ENCODE measurements around the gene DUS3L.
"Not testable (repeated sequence)": the region's sequence is repeated elsewhere in the genome, so short reads cannot be mapped to it uniquely, and the experiment has no call there.

The DUS3L gene

DNA sequence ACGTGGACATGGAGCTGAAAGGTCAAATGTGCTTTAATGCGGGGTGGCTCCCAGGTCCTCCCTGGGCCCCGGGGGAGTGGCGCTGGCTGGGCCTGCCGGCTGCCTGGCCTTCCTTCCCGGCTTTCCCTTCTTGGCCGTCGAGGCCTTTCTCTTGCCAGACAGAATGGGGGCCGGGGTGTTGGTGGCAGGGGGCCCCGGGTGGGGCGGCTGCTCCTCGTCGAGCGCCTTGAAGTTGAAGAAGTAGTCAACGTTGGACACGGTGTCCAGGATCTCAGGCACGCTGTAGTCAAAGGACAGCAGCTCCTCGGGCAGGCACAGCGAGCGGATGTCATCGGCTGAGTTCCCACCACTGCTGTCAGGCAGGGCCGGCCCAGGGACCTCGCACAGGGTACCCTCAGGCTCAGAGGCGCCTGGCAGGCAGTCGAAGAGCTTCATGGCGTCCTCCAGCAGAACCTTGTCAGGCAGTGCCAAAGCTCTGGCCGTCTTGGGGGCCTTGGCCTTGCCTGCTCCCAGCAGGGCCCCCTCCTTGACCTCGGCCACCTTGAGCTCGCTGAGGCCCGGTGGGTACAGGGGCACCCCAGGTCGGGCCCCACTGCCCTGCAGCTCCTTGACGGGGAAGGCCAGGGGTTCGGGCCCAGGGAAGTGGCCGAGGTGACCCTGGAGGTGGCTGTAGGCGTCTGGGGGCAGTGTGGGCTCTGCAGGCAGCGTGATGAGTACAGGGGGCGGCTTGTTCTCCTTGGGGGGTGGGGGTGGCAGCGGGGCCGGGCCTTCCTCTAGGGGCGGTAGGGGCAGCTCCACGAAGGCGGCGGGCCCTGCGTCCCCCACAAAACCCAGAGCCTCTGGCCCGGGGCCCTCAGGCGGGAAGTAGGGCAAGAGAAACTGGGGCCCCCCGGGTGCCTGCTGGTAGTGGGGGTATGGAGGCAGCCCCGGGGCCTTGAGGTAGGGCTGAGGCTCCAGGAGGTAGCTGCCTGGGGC is 7.7 kb downstream of the DUS3L start:
- in situ Hi-C loops (cut with HindIII; ENCODE audit: low sequenced_read_pairs): no loop called here
- H3K4me3 ChIP-seq (ENCODE audit: low read depth, low read length): no peak overlapping the region
- DNase-seq (ENCODE audit: low read depth): no peak
- TF ChIP-seq, protein P1, sequence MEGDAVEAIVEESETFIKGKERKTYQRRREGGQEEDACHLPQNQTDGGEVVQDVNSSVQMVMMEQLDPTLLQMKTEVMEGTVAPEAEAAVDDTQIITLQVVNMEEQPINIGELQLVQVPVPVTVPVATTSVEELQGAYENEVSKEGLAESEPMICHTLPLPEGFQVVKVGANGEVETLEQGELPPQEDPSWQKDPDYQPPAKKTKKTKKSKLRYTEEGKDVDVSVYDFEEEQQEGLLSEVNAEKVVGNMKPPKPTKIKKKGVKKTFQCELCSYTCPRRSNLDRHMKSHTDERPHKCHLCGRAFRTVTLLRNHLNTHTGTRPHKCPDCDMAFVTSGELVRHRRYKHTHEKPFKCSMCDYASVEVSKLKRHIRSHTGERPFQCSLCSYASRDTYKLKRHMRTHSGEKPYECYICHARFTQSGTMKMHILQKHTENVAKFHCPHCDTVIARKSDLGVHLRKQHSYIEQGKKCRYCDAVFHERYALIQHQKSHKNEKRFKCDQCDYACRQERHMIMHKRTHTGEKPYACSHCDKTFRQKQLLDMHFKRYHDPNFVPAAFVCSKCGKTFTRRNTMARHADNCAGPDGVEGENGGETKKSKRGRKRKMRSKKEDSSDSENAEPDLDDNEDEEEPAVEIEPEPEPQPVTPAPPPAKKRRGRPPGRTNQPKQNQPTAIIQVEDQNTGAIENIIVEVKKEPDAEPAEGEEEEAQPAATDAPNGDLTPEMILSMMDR (IDR thresholded peaks at IDR 0.05; ENCODE audit: low read depth, low read length, missing control alignments): no peak

DNA sequence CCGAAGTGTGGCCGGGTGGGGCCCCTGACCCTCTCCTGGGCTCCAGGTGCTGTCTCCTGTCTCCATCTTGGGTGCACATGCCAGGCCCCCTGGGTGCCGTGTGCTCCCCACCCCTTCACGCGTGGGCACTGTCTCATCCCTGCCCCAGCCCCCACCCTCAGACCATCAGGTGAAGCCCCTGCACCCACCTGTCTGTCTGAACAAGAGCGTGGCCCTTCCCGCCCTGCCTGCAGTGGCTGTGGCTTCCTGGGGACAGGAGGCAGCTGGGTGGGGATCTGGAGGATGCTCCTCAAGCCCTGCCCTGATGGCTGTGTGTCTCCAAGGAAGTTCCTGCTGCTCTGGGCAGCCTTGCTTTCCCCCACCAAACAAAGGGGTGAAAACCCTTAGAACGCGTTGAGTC is 8.6 kb downstream of the DUS3L start:
- DNase-seq (ENCODE audit: low read depth): no peak
- no peak overlapping the region for H3K4me3 ChIP-seq (ENCODE audit: low read depth, low read length)
- TF ChIP-seq, protein P1 (IDR thresholded peaks at IDR 0.05; ENCODE audit: low read depth, low read length, missing control alignments): no peak
- in situ Hi-C loops (cut with HindIII; ENCODE audit: low sequenced_read_pairs): no loop called here

DNA sequence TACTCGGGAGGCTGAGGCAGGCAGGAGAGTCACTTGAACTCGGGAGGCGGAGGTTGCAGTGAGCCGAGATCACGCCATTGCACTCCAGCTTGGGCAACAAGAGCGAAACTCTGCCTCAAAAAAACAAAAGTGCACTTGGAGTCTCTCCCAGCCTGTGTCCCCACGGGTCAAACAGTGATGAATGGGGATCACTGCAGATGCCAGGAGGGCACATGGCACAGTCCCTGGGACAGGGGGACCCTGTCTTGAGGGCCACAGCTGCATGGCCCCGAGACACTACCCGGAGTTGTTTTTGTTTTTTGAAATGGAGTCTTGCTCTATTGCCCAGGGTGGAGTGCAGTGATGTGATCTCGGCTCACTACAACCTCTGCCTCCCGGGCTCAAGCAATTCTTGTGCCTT is 10.0 kb downstream of the DUS3L start:
- in situ Hi-C loops (cut with HindIII; ENCODE audit: low sequenced_read_pairs); DNase-seq (ENCODE audit: low read depth); H3K4me3 ChIP-seq (ENCODE audit: low read depth, low read length): not testable (repeated sequence)

GRCh38 chr19:5778402-5778801 is 12.6 kb downstream of the DUS3L start:
- no peak for DNase-seq (ENCODE audit: low read depth)
- no peak overlapping the region for H3K4me3 ChIP-seq (ENCODE audit: low read depth, low read length)
- TF ChIP-seq, protein P1 (IDR thresholded peaks at IDR 0.05; ENCODE audit: low read depth, low read length, missing control alignments): no peak
- in situ Hi-C loops (cut with HindIII; ENCODE audit: low sequenced_read_pairs): no loop called here

- TF ChIP-seq, protein P1 (IDR thresholded peaks at IDR 0.05; ENCODE audit: low read depth, low read length, missing control alignments): no peak
- no peak for DNase-seq (ENCODE audit: low read depth)
- H3K4me3 ChIP-seq (ENCODE audit: low read depth, low read length): no peak overlapping the region
- in situ Hi-C loops (cut with HindIII; ENCODE audit: low sequenced_read_pairs): no loop called here
These were observed 15.2 kb downstream of the DUS3L start for GRCh38 chr19:5775668-5776309.

- TF ChIP-seq, protein P1 (IDR thresholded peaks at IDR 0.05; ENCODE audit: low read depth, low read length, missing control alignments): no peak
- no peak for DNase-seq (ENCODE audit: low read depth)
- no peak overlapping the region for H3K4me3 ChIP-seq (ENCODE audit: low read depth, low read length)
- in situ Hi-C loops (cut with HindIII; ENCODE audit: low sequenced_read_pairs): no loop called here
These were observed 16.0 kb downstream of the DUS3L start for GRCh38 chr19:5774921-5775320.

DNA sequence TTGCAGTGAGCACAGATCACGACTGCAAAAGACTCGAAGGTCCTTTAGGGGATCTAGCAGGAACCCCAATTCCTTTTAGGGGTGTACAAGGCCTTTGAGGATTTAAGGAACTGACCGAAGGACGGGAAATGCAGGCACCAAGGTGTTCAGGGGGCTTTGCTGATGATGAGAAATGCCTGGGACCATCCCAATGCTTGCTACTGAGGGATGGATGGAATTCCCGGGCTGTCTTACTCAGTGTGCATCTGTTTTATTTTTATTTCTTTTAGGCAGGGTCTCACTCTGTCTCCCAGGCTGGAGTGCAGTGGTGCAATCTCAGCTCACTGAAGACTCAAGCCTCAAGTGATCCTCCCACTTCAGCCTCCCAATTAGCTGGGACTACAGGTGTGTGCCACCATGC is 17.7 kb downstream of the DUS3L start:
- in situ Hi-C loops (cut with HindIII; ENCODE audit: low sequenced_read_pairs): no loop called here

More for the DNA sequence above, 17.7 kb downstream of the DUS3L start:
- DNase-seq (ENCODE audit: low read depth): no peak
- TF ChIP-seq, protein P1 (IDR thresholded peaks at IDR 0.05; ENCODE audit: low read depth, low read length, missing control alignments): no peak
- H3K4me3 ChIP-seq (ENCODE audit: low read depth, low read length): no peak overlapping the region

All from astrocyte of the cerebellum (primary cell).